Gastroesophageal sphincter (tissue), 3 donors: ENCODE data around the gene DDX56.

Experiments
- CTCF ChIP-seq, 4 experiments: fragments of 200-600 bp in 2 of 4; fragments of 450-650 bp in 2 of 4; sonication (generic) in 1 of 4; IDR thresholded peaks; one replicate each; pipeline ENCODE4 v1.5.1; 2017 to 2019; ENCODE audit warnings: antibody characterized with exemption in 4 of 4, mild to moderate bottlenecking in 2 of 4, moderate library complexity in 2 of 4
- EP300 ChIP-seq: sonication (generic); formaldehyde crosslinking; IDR thresholded peaks from one replicate; pipeline ENCODE4 v1.6.1; 2017; ENCODE audit warnings: antibody characterized with exemption, mild to moderate bottlenecking
- POLR2A ChIP-seq, 2 donors: fragments of 450-650 bp; IDR thresholded peaks; one replicate each; pipeline ENCODE4 v1.6.1; 2017; ENCODE audit warnings: antibody characterized with exemption in 2 of 2, mild to moderate bottlenecking in 2 of 2, moderate library complexity in 1 of 2
- POLR2AphosphoS5 ChIP-seq: sonication (generic); formaldehyde crosslinking; IDR thresholded peaks from one replicate; pipeline ENCODE4 v1.6.1; 2017; ENCODE audit warnings: antibody characterized with exemption

- TF ChIP-seq CTCF (IDR thresholded peaks at IDR 0.05) (no peak), POLR2A (IDR thresholded peaks at IDR 0.05) (no peak), POLR2AphosphoS5 (no peak), EP300 (no peak)
Observed at GRCh38 chr7:44616545-44616944, 42.8 kb upstream of the DDX56 start.
